HCT116 (cell line): ENCODE measurements around the gene ZACN.

Experiments
- CEBPB ChIP-seq: IDR thresholded peaks from 2 replicates; pipeline ENCODE4 v1.6.1; 2012; ENCODE audit warnings: low read depth
- EZH2 ChIP-seq: fragments of 200-600 bp; sonication (generic); IDR thresholded peaks from 2 replicates; pipeline ENCODE4 v1.6.1; 2017; ENCODE audit warnings: antibody characterized with exemption, mixed run types
- EZH2phosphoT487 ChIP-seq: fragments of 200-600 bp; IDR thresholded peaks from 2 replicates; pipeline ENCODE4 v1.6.1; 2018; ENCODE audit warnings: antibody characterized with exemption, borderline replicate concordance
- POLR2A ChIP-seq: IDR thresholded peaks from 2 replicates; pipeline ENCODE4 v1.7.0; 2011; ENCODE audit warnings: borderline replicate concordance; ENCODE audit not compliant: insufficient read depth, insufficient read length; ENCODE audit errors: extremely low read depth
- POLR2AphosphoS5 ChIP-seq: IDR thresholded peaks from 2 replicates; pipeline ENCODE4 v1.6.1; 2011; ENCODE audit warnings: mild to moderate bottlenecking, low read depth, low read length, moderate library complexity
- RAD21 ChIP-seq: IDR thresholded peaks from 2 replicates; pipeline ENCODE4 v1.6.1; 2012; ENCODE audit warnings: low read depth, mild to moderate bottlenecking
- YY1 ChIP-seq: IDR thresholded peaks from 2 replicates; pipeline ENCODE4 v1.6.1; 2011; ENCODE audit warnings: low read length, low read depth, moderate library complexity, mild to moderate bottlenecking; ENCODE audit not compliant: insufficient replicate concordance; ENCODE audit errors: extremely low read depth
- ZNF274 ChIP-seq: fragments of 200-500 bp; sonication (Bioruptor generic); IDR thresholded peaks from 2 replicates; pipeline ENCODE4 v1.6.1; 2014; ENCODE audit warnings: mild to moderate bottlenecking, low read depth, low read length, inconsistent platforms
- TF ChIP-seq, protein P1 (sequence below), 3 experiments: fragments of 200-600 bp in 1 of 3; sonication (generic) in 1 of 3; IDR thresholded peaks in 2 of 3; conservative IDR thresholded peaks in 1 of 3; 2 replicates each; pipeline ENCODE4 v1.5.1; 2012 to 2017; ENCODE audit warnings: low read depth in 2 of 3, low read length in 2 of 3, antibody characterized with exemption in 1 of 3, borderline replicate concordance in 1 of 3, control low read depth in 1 of 3, mild to moderate bottlenecking in 1 of 3, mixed read lengths in 1 of 3, mixed run types in 1 of 3, moderate library complexity in 1 of 3; ENCODE audit not compliant: insufficient read depth in 1 of 3
- TF ChIP-seq, protein P2 (sequence below): IDR thresholded peaks from 2 replicates; pipeline ENCODE4 v1.6.1; 2011; ENCODE audit warnings: mild to moderate bottlenecking, low read length, moderate library complexity; ENCODE audit not compliant: insufficient replicate concordance; ENCODE audit errors: extremely low read depth
- TF ChIP-seq, protein P3 (sequence below): IDR thresholded peaks from 2 replicates; pipeline ENCODE4 v1.6.1; 2012
- TF ChIP-seq, protein P4 (sequence below): IDR thresholded peaks from 2 replicates; pipeline ENCODE4 v1.6.1; 2012; ENCODE audit warnings: low read depth

DNA sequence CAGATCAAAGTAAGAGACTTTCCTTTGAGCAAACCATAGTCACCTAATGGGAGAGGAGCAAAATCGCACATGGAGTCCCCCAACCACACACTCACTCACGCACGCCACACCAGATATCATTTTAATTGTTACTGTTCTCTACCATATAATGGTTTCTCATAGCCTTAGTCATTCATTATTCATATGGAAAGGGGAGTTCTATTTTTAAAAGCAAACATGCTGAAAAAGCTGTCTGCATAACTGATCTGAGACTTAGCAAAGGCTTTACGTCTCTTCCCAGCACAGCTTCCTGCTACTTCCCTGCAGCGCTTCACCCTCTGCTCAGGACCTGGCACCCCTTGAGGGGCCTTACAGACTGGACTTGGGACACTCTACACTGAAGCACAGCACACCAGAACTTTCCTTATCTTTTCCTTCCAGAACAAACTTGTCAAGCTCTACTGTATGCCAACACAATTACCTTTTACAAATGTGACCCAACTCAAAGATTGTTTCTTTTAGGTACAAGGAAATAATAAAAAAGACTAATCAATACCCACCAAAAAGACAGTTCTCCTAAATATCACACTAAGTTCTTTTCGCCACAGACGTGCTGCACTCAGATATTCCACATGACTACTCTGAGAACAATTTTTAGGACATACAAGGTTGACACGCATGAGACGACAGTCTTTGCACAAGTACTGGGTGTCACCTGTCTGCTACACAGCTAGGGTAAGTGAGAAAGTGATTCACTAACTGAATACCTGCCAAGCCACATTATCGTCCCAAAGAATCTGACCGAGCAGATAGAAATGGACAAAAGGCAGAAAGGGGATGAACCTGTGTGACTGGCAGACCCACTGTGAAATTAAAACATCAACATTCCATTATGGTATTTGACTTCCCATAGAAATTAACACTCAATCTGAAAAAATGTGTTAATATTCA lies 28.2 kb upstream of the ZACN start:
- TF ChIP-seq, protein P1, sequence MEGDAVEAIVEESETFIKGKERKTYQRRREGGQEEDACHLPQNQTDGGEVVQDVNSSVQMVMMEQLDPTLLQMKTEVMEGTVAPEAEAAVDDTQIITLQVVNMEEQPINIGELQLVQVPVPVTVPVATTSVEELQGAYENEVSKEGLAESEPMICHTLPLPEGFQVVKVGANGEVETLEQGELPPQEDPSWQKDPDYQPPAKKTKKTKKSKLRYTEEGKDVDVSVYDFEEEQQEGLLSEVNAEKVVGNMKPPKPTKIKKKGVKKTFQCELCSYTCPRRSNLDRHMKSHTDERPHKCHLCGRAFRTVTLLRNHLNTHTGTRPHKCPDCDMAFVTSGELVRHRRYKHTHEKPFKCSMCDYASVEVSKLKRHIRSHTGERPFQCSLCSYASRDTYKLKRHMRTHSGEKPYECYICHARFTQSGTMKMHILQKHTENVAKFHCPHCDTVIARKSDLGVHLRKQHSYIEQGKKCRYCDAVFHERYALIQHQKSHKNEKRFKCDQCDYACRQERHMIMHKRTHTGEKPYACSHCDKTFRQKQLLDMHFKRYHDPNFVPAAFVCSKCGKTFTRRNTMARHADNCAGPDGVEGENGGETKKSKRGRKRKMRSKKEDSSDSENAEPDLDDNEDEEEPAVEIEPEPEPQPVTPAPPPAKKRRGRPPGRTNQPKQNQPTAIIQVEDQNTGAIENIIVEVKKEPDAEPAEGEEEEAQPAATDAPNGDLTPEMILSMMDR (IDR thresholded peaks at IDR 0.05 in 2 of 3, conservative IDR thresholded peaks at IDR 0.05 in 1 of 3; ENCODE audit: borderline replicate concordance in 1 of 3, insufficient read depth in 1 of 3, low read depth in 2 of 3, low read length in 2 of 3), result no peak
- no peak for TF ChIP-seq CEBPB
- TF ChIP-seq EZH2phosphoT487, result no peak
- no peak for TF ChIP-seq ZNF274
- no peak for TF ChIP-seq POLR2A
- no peak; the same call in 1 of the 2 replicates for TF ChIP-seq RAD21
- no peak for TF ChIP-seq YY1
- TF ChIP-seq, protein P2, sequence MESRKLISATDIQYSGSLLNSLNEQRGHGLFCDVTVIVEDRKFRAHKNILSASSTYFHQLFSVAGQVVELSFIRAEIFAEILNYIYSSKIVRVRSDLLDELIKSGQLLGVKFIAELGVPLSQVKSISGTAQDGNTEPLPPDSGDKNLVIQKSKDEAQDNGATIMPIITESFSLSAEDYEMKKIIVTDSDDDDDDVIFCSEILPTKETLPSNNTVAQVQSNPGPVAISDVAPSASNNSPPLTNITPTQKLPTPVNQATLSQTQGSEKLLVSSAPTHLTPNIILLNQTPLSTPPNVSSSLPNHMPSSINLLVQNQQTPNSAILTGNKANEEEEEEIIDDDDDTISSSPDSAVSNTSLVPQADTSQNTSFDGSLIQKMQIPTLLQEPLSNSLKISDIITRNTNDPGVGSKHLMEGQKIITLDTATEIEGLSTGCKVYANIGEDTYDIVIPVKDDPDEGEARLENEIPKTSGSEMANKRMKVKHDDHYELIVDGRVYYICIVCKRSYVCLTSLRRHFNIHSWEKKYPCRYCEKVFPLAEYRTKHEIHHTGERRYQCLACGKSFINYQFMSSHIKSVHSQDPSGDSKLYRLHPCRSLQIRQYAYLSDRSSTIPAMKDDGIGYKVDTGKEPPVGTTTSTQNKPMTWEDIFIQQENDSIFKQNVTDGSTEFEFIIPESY, result no peak
- TF ChIP-seq POLR2AphosphoS5, result no peak; the same call in 1 of the 2 replicates
- TF ChIP-seq, protein P3, sequence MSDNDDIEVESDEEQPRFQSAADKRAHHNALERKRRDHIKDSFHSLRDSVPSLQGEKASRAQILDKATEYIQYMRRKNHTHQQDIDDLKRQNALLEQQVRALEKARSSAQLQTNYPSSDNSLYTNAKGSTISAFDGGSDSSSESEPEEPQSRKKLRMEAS, result peak; percentile 43; the same call in 1 of the 2 replicates
- TF ChIP-seq EZH2, result no peak
- TF ChIP-seq, protein P4, sequence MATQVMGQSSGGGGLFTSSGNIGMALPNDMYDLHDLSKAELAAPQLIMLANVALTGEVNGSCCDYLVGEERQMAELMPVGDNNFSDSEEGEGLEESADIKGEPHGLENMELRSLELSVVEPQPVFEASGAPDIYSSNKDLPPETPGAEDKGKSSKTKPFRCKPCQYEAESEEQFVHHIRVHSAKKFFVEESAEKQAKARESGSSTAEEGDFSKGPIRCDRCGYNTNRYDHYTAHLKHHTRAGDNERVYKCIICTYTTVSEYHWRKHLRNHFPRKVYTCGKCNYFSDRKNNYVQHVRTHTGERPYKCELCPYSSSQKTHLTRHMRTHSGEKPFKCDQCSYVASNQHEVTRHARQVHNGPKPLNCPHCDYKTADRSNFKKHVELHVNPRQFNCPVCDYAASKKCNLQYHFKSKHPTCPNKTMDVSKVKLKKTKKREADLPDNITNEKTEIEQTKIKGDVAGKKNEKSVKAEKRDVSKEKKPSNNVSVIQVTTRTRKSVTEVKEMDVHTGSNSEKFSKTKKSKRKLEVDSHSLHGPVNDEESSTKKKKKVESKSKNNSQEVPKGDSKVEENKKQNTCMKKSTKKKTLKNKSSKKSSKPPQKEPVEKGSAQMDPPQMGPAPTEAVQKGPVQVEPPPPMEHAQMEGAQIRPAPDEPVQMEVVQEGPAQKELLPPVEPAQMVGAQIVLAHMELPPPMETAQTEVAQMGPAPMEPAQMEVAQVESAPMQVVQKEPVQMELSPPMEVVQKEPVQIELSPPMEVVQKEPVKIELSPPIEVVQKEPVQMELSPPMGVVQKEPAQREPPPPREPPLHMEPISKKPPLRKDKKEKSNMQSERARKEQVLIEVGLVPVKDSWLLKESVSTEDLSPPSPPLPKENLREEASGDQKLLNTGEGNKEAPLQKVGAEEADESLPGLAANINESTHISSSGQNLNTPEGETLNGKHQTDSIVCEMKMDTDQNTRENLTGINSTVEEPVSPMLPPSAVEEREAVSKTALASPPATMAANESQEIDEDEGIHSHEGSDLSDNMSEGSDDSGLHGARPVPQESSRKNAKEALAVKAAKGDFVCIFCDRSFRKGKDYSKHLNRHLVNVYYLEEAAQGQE, result no peak
